ENCODE measurements around the gene ARL16. TPM values are rescaled to one million over a fixed set of nuclear protein-coding genes. Genes with fewer than 3 reads are reported as not detected.
A peak's percentile ranks its signal among the peaks of the same experiment; 100 is the strongest.

The ARL16 gene
- total and polyA plus RNA-seq, 2 of the 4 experiments (the other 2 are of a cell fraction): 51.1 to 77.9 TPM

DNA sequence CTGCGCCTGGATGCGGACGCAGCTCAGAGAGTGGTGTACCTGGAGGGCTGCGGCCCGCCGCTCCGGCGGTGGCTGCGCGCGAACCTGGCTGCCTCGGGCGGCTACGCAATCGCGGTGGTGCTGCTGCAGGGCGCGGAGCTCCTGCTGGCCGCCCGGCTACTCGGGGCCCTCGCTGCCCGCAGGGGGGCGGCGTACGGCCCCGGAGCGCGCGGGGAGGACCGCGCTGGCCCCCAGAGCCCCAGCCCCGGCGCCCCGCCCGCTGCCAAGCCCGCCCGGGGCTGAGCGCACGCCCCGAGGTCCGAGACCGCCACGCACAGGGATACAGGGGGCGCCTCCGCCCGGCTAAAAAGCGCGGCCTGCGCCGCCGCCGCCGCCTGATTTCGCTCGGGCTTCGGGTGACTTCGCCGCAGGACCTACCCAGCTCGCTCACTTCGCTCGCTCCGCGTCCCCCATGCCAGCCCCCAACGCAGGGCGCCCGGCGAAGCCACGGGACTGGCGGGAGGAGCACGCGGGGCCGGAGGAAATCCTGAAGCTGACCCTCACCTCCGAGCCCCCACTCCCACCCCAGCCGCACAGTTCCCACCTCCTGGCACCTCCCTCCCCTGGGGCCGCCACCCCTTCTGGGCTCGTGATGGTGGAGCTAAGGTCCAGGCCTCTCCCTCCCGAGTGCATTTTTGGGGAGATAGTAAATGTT lies 35.4 kb downstream of the ARL16 start (continued):
- TF ChIP-seq, protein P1, sequence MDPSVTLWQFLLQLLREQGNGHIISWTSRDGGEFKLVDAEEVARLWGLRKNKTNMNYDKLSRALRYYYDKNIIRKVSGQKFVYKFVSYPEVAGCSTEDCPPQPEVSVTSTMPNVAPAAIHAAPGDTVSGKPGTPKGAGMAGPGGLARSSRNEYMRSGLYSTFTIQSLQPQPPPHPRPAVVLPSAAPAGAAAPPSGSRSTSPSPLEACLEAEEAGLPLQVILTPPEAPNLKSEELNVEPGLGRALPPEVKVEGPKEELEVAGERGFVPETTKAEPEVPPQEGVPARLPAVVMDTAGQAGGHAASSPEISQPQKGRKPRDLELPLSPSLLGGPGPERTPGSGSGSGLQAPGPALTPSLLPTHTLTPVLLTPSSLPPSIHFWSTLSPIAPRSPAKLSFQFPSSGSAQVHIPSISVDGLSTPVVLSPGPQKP (IDR thresholded peaks at IDR 0.05; ENCODE audit: borderline replicate concordance, low read depth, low read length): no peak

DNA sequence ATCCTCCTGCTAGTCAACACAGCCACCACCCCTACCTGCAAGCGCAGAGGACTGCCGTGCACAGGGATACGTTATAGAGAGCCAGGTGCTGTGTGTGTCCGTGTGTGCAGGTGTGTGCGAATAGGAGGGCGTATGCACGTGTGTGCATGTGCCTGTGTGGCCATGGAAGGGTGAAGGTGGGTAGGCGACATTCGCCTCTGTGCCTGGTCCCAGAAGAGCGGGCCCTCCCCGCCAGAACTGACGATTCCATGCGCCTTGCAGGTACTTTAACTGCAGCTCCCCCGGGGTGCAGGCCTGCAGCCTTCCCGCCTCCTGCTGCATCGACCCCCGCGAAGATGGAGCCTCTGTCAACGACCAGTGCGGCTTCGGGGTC lies 36.0 kb downstream of the ARL16 start:
- Histone ChIP-seq H3K23ac (ENCODE audit: low read depth, low read length) (no peak overlapping the region), H3K36me3 (ENCODE audit: control insufficient read depth, insufficient read depth, low read length) (0 out of 2 replicates have a peak, but pooled peaks cover 2% of the 10 kb centered on the region), H4K8ac (ENCODE audit: low read depth in 2 of 2, low read length in 2 of 2) (no peak overlapping the region), H2BK20ac (ENCODE audit: low read depth, low read length) (no peak overlapping the region), H3K56ac (ENCODE audit: extremely low read depth, insufficient read depth, low read length) (no peak overlapping the region), H3K9me3 (ENCODE audit: control insufficient read depth, insufficient read depth, low read length) (peaks cover 8% of the 10 kb centered on the region; the same call in 1 of the 2 replicates), H3K27me3 (ENCODE audit: control insufficient read depth, insufficient read depth, low read length) (peaks cover 19% of the 10 kb centered on the region), H3K9ac (ENCODE audit: low read depth, low read length) (no peak overlapping the region), H2AK9ac (replicated peaks; ENCODE audit: low read depth, low read length, poor library complexity) (no peak overlapping the region), H2AFZ (replicated peaks; ENCODE audit: low read length, poor library complexity) (peak overlapping the region; percentile 13), H2AK5ac (ENCODE audit: low read depth, low read length) (no peak overlapping the region), H3K4me1 (ENCODE audit: control insufficient read depth, insufficient read depth, low read length) (peaks cover 6% of the 10 kb centered on the region), H2BK120ac (ENCODE audit: low read depth, low read length) (no peak overlapping the region), H3K18ac (ENCODE audit: low read depth, low read length) (no peak overlapping the region), H3K27ac (ENCODE audit: insufficient read depth, low read length) (no peak overlapping the region), H2BK5ac (ENCODE audit: low read depth, low read length, poor library complexity, severe bottlenecking) (no peak overlapping the region), H3K4me2 (ENCODE audit: low read depth, low read length) (no peak overlapping the region), H2BK15ac (ENCODE audit: low read depth, low read length) (no peak overlapping the region), H3K4me3 (ENCODE audit: insufficient read depth, low read depth, low read length) (no peak overlapping the region), H4K5ac (ENCODE audit: low read depth, low read length) (no peak overlapping the region), H4K91ac (ENCODE audit: insufficient read depth, low read depth, low read length) (no peak overlapping the region), H3K79me1 (ENCODE audit: low read depth in 1 of 2, low read length in 2 of 2) (peaks cover 0 to 1% of the 10 kb centered on the region in 2 experiments; a peak in 1 of 4 replicates), H3K9me1 (ENCODE audit: insufficient read depth, low read length) (peaks cover 12% of the 10 kb centered on the region), H3K14ac (replicated peaks; ENCODE audit: low read depth, low read length) (no peak overlapping the region), H3K4ac (ENCODE audit: low read depth, low read length) (no peak overlapping the region), H4K20me1 (ENCODE audit: insufficient read depth, low read length) (peaks cover 3% of the 10 kb centered on the region; the same call in 1 of the 2 replicates)
- CTCF ChIA-PET: no interaction called here
- ATAC-seq (ENCODE audit: low read depth) (no peak), DNase-seq (no peak)
- TF ChIP-seq, protein P2, sequence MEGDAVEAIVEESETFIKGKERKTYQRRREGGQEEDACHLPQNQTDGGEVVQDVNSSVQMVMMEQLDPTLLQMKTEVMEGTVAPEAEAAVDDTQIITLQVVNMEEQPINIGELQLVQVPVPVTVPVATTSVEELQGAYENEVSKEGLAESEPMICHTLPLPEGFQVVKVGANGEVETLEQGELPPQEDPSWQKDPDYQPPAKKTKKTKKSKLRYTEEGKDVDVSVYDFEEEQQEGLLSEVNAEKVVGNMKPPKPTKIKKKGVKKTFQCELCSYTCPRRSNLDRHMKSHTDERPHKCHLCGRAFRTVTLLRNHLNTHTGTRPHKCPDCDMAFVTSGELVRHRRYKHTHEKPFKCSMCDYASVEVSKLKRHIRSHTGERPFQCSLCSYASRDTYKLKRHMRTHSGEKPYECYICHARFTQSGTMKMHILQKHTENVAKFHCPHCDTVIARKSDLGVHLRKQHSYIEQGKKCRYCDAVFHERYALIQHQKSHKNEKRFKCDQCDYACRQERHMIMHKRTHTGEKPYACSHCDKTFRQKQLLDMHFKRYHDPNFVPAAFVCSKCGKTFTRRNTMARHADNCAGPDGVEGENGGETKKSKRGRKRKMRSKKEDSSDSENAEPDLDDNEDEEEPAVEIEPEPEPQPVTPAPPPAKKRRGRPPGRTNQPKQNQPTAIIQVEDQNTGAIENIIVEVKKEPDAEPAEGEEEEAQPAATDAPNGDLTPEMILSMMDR (conservative IDR thresholded peaks at IDR 0.05; ENCODE audit: low read depth, low read length): no peak
- TF ChIP-seq MAZ (IDR thresholded peaks at IDR 0.05; ENCODE audit: borderline replicate concordance, low read depth, low read length): no peak
- TF ChIP-seq, protein P1 (IDR thresholded peaks at IDR 0.05; ENCODE audit: borderline replicate concordance, low read depth, low read length): no peak
- POLR2A ChIA-PET (ENCODE audit: unreplicated experiment): no interaction called here
- dilution Hi-C loops (cut with HindIII; ENCODE audit: low sequenced_read_pairs, unreplicated experiment) (no loop called here), intact Hi-C loops (cut with micrococcal nuclease) (no loop called here), in situ Hi-C loops (cut with MboI; ENCODE audit: low sequenced_read_pairs) (no loop called here)
- 4% methylated on average over 12 of the region's 21 CpGs; no CpG with 5 or more reads in 1 of the 2 experiments for WGBS, 2 experiments (ENCODE audit: extremely low coverage in 2 of 2, insufficient read length in 1 of 2)
- no TSS peak for BruUV-seq (replicated peaks)

All from IMR-90 (cell line).